IgD-negative memory B cell (primary cell): ENCODE data around the gene KIF5A. TPM values are rescaled to one million over a fixed set of nuclear protein-coding genes. Genes with fewer than 3 reads are reported as not detected.

Source experiments
- H3K27ac Mint-ChIP-seq, 3 donors: one replicate each; pipeline ENCODE4 v1.8.0; 2020 to 2022; ENCODE audit warnings: mild to moderate bottlenecking in 3 of 3, mixed read lengths in 3 of 3, moderate library complexity in 1 of 3
- H3K27me3 Mint-ChIP-seq: one replicate; pipeline ENCODE4 v1.8.0; 2021; ENCODE audit warnings: mixed read lengths
- H3K36me3 Mint-ChIP-seq: one replicate; pipeline ENCODE4 v1.8.0; 2020; ENCODE audit warnings: mild to moderate bottlenecking, mixed read lengths
- H3K4me1 Mint-ChIP-seq, 3 donors: one replicate each; pipeline ENCODE4 v1.8.0; 2020 to 2022; ENCODE audit warnings: mixed read lengths in 3 of 3, mild to moderate bottlenecking in 1 of 3
- H3K4me3 Mint-ChIP-seq, 4 donors: one replicate each; pipeline ENCODE4 v1.8.0; 2020 to 2022; ENCODE audit warnings: mild to moderate bottlenecking in 4 of 4, mixed read lengths in 4 of 4, moderate library complexity in 3 of 4
- H3K9me3 Mint-ChIP-seq, 3 donors: one replicate each; pipeline ENCODE4 v1.8.0; 2020 to 2021; ENCODE audit warnings: mixed read lengths in 3 of 3, mild to moderate bottlenecking in 1 of 3
- polyA plus RNA-seq: library from polyadenylated mRNA; unstranded; fragments of 300-500 nt; fragmentation: Illumina TruSeq; gene quantifications from one replicate; pipeline ENCODE4 v1.2.3, GENCODE V29; 2021

Gene KIF5A
- polyA plus RNA-seq, 1 donor from 2014 or later: not detected

DNA sequence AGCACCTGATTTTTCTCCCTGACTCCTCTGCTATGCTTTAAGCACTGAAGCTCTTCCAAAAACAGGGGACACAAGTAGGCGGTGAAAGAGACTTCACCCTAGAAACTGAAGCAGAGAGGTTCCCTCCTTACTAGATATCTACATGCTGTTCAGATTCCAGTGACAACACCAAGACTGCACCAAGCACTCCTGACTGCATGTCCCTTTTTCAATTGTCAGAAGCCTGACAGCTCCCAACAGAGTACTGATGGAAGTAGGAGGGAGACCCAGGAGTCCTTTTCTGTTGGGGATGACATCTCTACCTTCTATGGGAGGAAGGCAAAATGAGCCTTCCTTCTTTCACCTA lies 13.3 kb upstream of the KIF5A start:
- Mint-ChIP-seq H3K36me3 (peaks cover 4% of the 10 kb centered on the region), H3K4me1 (peaks cover 0 to 10% (median 4%) of the 10 kb centered on the region in 3 donors), H3K4me3 (no peak overlapping the region), H3K27ac (no peak overlapping the region), H3K9me3 (no peaks in the 10 kb centered on the region), H3K27me3 (no peaks in the 10 kb centered on the region)

GRCh38 chr12:57539134-57539768 lies 10.6 kb upstream of the KIF5A start:
- no peak overlapping the region for H3K27ac Mint-ChIP-seq
- no peaks in the 10 kb centered on the region for H3K27me3 Mint-ChIP-seq
- H3K4me3 Mint-ChIP-seq: no peak overlapping the region

DNA sequence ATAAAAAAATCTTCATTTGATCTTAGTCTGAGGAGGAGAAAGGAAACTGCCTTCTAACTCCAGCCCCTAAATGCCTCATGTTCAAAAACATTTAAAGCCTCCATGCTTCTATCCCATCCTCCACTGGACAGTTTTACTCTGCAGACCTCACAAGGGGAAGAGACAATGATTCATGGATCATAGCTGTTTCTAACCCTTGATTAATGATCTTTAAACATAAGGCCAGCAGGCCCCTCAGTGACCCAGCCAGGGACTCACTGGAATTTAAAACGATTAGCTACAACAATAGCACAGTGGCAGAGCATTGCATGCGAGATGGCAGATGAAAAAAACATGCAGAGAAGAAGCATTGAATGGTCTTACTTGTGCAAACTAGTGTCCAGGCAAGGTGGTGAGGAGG lies 8.8 kb upstream of the KIF5A start:
- peaks cover 4 to 17% (median 16%) of the 10 kb centered on the region in 3 donors for H3K4me1 Mint-ChIP-seq
- H3K27ac Mint-ChIP-seq: no peak overlapping the region
- H3K9me3 Mint-ChIP-seq: no peaks in the 10 kb centered on the region
- no peak overlapping the region for H3K4me3 Mint-ChIP-seq
- no peaks in the 10 kb centered on the region for H3K27me3 Mint-ChIP-seq
- H3K36me3 Mint-ChIP-seq: peaks cover 4% of the 10 kb centered on the region

More at GRCh38 chr12:57539134-57539768, 10.6 kb upstream of the KIF5A start:
- H3K4me1 Mint-ChIP-seq: peaks cover 0 to 10% (median 6%) of the 10 kb centered on the region in 3 donors
- no peaks in the 10 kb centered on the region for H3K9me3 Mint-ChIP-seq
- H3K36me3 Mint-ChIP-seq: peaks cover 4% of the 10 kb centered on the region

- Mint-ChIP-seq H3K36me3 (peaks cover 4% of the 10 kb centered on the region), H3K4me1 (peaks cover 9 to 22% (median 19%) of the 10 kb centered on the region in 3 donors), H3K9me3 (no peaks in the 10 kb centered on the region), H3K4me3 (no peak overlapping the region), H3K27me3 (no peaks in the 10 kb centered on the region), H3K27ac (no peak overlapping the region)
Measured at GRCh38 chr12:57541717-57542116, 8.1 kb upstream of the KIF5A start.

DNA sequence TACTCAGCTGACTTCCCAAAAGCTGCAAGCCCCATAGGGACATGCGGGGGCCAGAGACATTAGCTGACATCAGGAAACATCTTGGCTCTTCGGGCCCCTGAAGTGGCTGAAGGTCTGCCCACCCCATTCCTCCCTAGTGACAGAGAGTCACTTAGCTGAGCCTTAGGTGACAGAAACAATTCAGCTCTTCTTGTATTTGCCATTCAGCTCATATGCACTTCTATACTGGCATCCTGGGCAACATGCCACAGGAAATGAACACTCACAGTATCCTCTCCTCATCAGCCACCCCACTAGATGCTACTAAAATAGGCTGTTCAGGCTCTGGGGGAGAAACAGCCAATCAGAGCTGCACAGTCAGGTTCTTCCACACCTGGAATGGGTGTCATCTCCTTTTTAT lies 6.3 kb upstream of the KIF5A start:
- Mint-ChIP-seq H3K27ac (no peak overlapping the region), H3K4me3 (peak overlapping the region in 1 of 4 donors; percentile 7), H3K27me3 (no peaks in the 10 kb centered on the region), H3K4me1 (peaks cover 16 to 29% (median 26%) of the 10 kb centered on the region in 3 donors), H3K9me3 (no peaks in the 10 kb centered on the region), H3K36me3 (peaks cover 2% of the 10 kb centered on the region)

DNA sequence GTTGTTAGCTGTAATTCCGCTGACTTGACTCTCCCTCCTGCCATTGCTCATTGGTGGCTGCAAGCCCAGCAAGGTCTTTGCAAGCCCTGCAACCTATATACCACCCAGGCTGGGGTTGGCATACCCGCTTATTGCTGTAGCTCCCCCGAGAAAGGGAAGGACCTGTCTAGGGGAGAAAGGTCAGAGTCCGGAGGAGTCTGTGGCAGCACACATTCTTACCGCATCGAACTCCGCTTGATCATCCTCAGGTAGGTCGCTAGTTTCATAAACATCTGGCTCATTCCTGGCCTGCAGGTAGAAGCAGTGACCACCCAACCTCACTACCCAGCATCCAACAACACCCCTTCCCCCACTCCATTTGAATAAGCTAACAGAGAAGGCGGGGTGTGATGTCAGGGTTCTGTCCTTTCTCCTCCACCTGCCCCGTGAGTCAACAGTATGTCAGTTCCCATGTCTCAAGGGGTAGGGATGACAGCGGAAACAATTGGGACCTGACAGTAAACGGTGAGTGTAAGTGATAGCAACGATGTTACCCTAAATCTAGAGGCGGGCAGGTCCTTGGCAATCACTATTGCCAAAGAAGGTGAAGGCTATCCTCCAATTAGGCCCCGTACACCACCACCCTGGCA lies 3.9 kb upstream of the KIF5A start:
- Mint-ChIP-seq H3K4me1 (peaks cover 16 to 31% (median 30%) of the 10 kb centered on the region in 3 donors), H3K27ac (peak overlapping the region in 2 of 3 donors; percentile 46 to 94), H3K4me3 (peak overlapping the region; percentile 95 to 99 (median 97))

GRCh38 chr12:57546438-57547287 lies 3.2 kb upstream of the KIF5A start, which contains the start of gene DCTN2:
TSS of gene DCTN2 (minus strand) at chr12:57547192. CDS start at chr12:57547063, 129 bp downstream.
- Mint-ChIP-seq H3K27me3 (peaks cover 3% of the 10 kb centered on the region), H3K36me3 (no peaks in the 10 kb centered on the region), H3K4me3 (peak within 1 kb of the TSS; percentile 95 to 99 (median 97)), H3K9me3 (no peaks in the 10 kb centered on the region), H3K4me1 (peaks cover 16 to 31% (median 29%) of the 10 kb centered on the region in 3 donors), H3K27ac (peak within 1 kb of the TSS; percentile 46 to 94 (median 89))

More for the DNA sequence above, 3.9 kb upstream of the KIF5A start:
- no peaks in the 10 kb centered on the region for H3K9me3 Mint-ChIP-seq
- peaks cover 2% of the 10 kb centered on the region for H3K36me3 Mint-ChIP-seq
- H3K27me3 Mint-ChIP-seq: peaks cover 3% of the 10 kb centered on the region

- Mint-ChIP-seq H3K36me3 (no peaks in the 10 kb centered on the region), H3K4me1 (peaks cover 16 to 31% (median 29%) of the 10 kb centered on the region in 3 donors), H3K9me3 (no peaks in the 10 kb centered on the region), H3K27ac (peak overlapping the region; percentile 34 to 94 (median 89)), H3K27me3 (peaks cover 3% of the 10 kb centered on the region), H3K4me3 (peak overlapping the region; percentile 95 to 99 (median 97))
Measured at GRCh38 chr12:57547288-57548012, 2.4 kb upstream of the KIF5A start.

DNA sequence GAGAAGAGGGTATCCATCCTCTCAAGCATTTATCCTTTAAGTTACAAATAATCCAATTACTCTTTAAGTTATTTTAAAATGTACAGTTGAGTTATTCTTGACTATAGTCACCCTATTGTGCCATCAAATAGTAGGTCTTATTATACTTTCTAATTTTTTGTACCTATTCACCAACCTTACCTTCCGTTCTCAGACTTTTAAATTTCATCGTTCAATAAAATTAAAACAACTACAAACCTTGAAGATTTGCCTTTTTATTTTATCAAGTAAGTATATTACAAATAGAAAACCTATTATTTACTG lies 1.9 kb upstream of the KIF5A start:
- Mint-ChIP-seq H3K27ac (no peak overlapping the region), H3K4me1 (peaks cover 16 to 31% (median 29%) of the 10 kb centered on the region in 3 donors), H3K27me3 (peaks cover 3% of the 10 kb centered on the region)

GRCh38 chr12:57548488-57548887 lies 1.4 kb upstream of the KIF5A start:
- no peaks in the 10 kb centered on the region for H3K36me3 Mint-ChIP-seq
- H3K9me3 Mint-ChIP-seq: no peaks in the 10 kb centered on the region
- peak overlapping the region in 3 of 4 donors; percentile 41 to 68 (median 49) for H3K4me3 Mint-ChIP-seq
- peaks cover 3% of the 10 kb centered on the region for H3K27me3 Mint-ChIP-seq
- peak overlapping the region in 1 of 3 donors; percentile 16 for H3K27ac Mint-ChIP-seq
- H3K4me1 Mint-ChIP-seq: peaks cover 16 to 32% (median 29%) of the 10 kb centered on the region in 3 donors

More for the DNA sequence above, 1.9 kb upstream of the KIF5A start:
- Mint-ChIP-seq H3K9me3 (no peaks in the 10 kb centered on the region), H3K36me3 (no peaks in the 10 kb centered on the region), H3K4me3 (no peak overlapping the region)

DNA sequence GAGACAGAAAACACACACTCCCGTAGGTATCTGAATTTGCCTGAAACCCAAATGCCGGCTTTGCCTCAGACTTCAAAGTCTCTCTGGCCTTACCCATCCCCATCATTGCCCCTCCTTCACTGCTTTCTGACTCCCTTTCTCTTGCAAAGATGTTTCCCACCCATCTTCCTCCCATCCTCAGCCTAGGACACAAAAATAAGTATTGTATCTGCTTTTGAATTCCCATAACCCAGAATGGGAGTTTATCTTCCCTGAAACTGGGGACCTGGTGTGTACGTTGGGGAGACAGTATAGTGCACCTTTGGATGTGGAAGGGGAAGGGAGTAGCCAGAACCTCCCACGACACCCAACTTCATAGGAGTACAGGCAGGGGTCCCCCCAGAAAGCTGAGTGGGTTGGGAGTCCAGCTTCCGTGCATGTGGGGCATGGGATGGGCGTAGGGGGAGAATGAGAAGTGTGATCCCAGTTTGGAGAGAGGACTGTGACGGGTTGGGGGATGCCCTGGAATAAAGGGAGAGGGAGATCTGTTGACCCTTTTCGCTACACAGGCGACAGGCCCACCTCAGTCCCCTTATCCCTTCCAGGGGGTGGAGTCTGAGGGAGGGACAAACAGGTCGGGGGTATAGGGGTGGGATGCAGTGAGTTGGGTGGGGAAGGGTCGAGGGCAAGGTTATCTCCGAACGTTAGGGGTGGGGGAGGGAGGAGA lies 488 bp upstream of the KIF5A start:
- Mint-ChIP-seq H3K4me3 (peak overlapping the region; percentile 28 to 83 (median 53)), H3K27me3 (peaks cover 3% of the 10 kb centered on the region), H3K9me3 (no peaks in the 10 kb centered on the region), H3K27ac (peak overlapping the region in 2 of 3 donors; percentile 16 to 93), H3K36me3 (no peaks in the 10 kb centered on the region), H3K4me1 (peaks cover 16 to 32% (median 29%) of the 10 kb centered on the region in 3 donors)

DNA sequence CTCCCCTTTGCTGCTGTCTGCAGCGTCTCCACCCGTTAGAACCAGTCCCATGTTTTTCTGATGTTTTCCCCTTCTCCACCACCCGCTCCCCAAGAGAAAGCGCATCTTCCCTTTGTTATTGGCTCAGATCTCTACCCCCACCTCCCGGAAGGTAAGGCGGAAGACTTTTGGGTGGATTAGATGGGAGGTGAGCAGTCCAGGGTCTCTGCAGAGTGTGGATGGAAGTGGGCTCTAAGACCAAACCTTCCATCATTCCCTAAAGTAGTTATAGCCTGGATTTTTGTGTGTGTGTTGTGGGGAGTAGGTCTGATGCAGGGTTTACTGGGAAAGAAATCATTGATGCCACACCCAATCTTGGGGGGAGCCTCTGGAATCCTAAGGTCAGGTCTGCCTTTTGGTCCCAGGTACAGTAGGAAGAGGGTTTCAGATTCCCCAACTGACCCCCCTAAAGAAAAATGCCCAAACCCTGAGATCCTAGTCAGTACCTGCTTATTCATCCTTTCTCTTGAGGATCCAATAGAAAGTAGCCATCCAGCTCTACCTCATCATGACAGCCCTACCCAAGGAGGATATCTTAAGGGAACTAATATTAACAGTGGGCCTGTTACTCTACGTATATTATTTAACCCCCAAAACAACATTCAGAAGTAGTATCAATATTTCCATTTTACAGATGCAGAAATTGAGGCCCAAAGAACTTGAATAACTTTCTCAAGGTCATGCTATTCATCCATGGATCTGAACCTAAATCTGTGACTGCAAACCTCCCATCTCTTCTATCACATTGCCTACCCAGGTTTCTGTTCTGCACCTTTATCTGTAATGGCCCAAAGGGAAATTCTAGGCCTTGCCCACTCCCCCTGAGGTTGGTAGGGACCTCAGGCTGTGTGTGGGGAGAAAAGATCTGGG lies 1.1 kb downstream of the KIF5A start:
- Mint-ChIP-seq H3K4me3 (peak overlapping the region; percentile 59 to 88 (median 70)), H3K4me1 (peaks cover 14 to 22% (median 22%) of the 10 kb centered on the region in 3 donors), H3K9me3 (no peaks in the 10 kb centered on the region), H3K27ac (no peak overlapping the region), H3K27me3 (peaks cover 3% of the 10 kb centered on the region), H3K36me3 (no peaks in the 10 kb centered on the region)

GRCh38 chr12:57551637-57552305 lies 1.9 kb downstream of the KIF5A start:
- H3K36me3 Mint-ChIP-seq: no peaks in the 10 kb centered on the region
- H3K27me3 Mint-ChIP-seq: peaks cover 3% of the 10 kb centered on the region
- no peak overlapping the region for H3K4me3 Mint-ChIP-seq
- no peaks in the 10 kb centered on the region for H3K9me3 Mint-ChIP-seq
- peaks cover 7 to 20% (median 16%) of the 10 kb centered on the region in 3 donors for H3K4me1 Mint-ChIP-seq
- no peak overlapping the region for H3K27ac Mint-ChIP-seq
